Vagina (tissue), 2 donors: ENCODE data around the gene ZNF107. TPM values are rescaled to one million over a fixed set of nuclear protein-coding genes. Genes with fewer than 3 reads are reported as not detected.

ENCODE experiments used
- DNase-seq, 2 donors: peaks; one replicate each; pipeline ENCODE4 v3.0.0-alpha.2; 2017; ENCODE audit errors: extremely low spot score in 2 of 2
- H3K27ac ChIP-seq: fragments of 200-600 bp; sonication (generic); one replicate; pipeline ENCODE4 v1.5.1; 2019
- H3K27me3 ChIP-seq: fragments of 200-600 bp; sonication (generic); one replicate; pipeline ENCODE4 v1.5.1; 2019
- H3K36me3 ChIP-seq, 2 donors: fragments of 200-600 bp; sonication (generic); one replicate each; pipeline ENCODE4 v1.5.1; 2017 to 2019
- H3K4me1 ChIP-seq: fragments of 200-600 bp; sonication (generic); one replicate; pipeline ENCODE4 v1.5.1; 2019
- H3K4me3 ChIP-seq, 2 donors: fragments of 200-600 bp; sonication (generic); 1 replicate in 1 of 2; 2 replicates in 1 of 2; pipeline ENCODE4 v1.5.1; 2016 to 2019
- H3K9me3 ChIP-seq: fragments of 200-600 bp; sonication (generic); one replicate; pipeline ENCODE4 v1.5.1; 2019
- CTCF ChIP-seq, 3 experiments: fragments of 450-650 bp in 2 of 3; fragments of 200-600 bp in 1 of 3; sonication (generic) in 1 of 3; IDR thresholded peaks; one replicate each; pipeline ENCODE4 v1.5.1; 2017 to 2019; ENCODE audit warnings: antibody characterized with exemption in 3 of 3, mild to moderate bottlenecking in 2 of 3, moderate library complexity in 2 of 3
- POLR2A ChIP-seq, 2 donors: fragments of 450-650 bp; IDR thresholded peaks; one replicate each; pipeline ENCODE4 v1.6.1; 2017; ENCODE audit warnings: antibody characterized with exemption in 2 of 2, mild to moderate bottlenecking in 2 of 2, moderate library complexity in 2 of 2
- POLR2AphosphoS5 ChIP-seq, 2 donors: sonication (generic); formaldehyde crosslinking; IDR thresholded peaks; one replicate each; pipeline ENCODE4 v1.9.0; 2017; ENCODE audit warnings: antibody characterized with exemption in 2 of 2, mild to moderate bottlenecking in 2 of 2, low read depth in 1 of 2; ENCODE audit not compliant: insufficient read depth in 1 of 2
- intact Hi-C: fragments of 100-400 bp; cut with DNase I; formaldehyde crosslinking; loops from one replicate; pipeline ENCODE4 v1.15.1; 2023
- microRNA-seq: library from miRNA; unstranded; fragments of <30 nt; microRNA quantifications from one replicate; pipeline ENCODE4, GENCODE V29; 2017; ENCODE audit warnings: borderline number of aligned reads, borderline replicate concordance
- small RNA-seq: library from RNA; depleted of rRNA; stranded (forward); fragments of <200 nt; gene quantifications from one replicate; pipeline ENCODE3, GENCODE V24; 2016
- total RNA-seq: library from RNA; depleted of rRNA; stranded (reverse); fragments of >200 nt; gene quantifications from one replicate; pipeline ENCODE4 v1.2.3, GENCODE V29; 2016

The ZNF107 gene
- total RNA-seq, 1 donor from 2014 or later: 9.3 TPM

- H3K9me3 ChIP-seq: no peaks in the 10 kb centered on the region
- no peak for TF ChIP-seq POLR2A (IDR thresholded peaks at IDR 0.05)
- TF ChIP-seq CTCF (IDR thresholded peaks at IDR 0.05): no peak
- no peak for TF ChIP-seq POLR2AphosphoS5 (IDR thresholded peaks at IDR 0.05; ENCODE audit: insufficient read depth in 1 of 2, low read depth in 1 of 2)
- no peak overlapping the region for H3K27ac ChIP-seq
- no peak overlapping the region for H3K4me3 ChIP-seq
- H3K4me1 ChIP-seq: no peaks in the 10 kb centered on the region
- H3K27me3 ChIP-seq: no peaks in the 10 kb centered on the region
- H3K36me3 ChIP-seq: no peaks in the 10 kb centered on the region
- intact Hi-C loops: no loop called here
- no peak for DNase-seq
These were observed 87.1 kb downstream of the ZNF107 start for GRCh38 chr7:64753032-64753431.

- DNase-seq: no peak
- H3K9me3 ChIP-seq: no peaks in the 10 kb centered on the region
- no peaks in the 10 kb centered on the region for H3K4me1 ChIP-seq
- H3K27ac ChIP-seq: no peak overlapping the region
- H3K27me3 ChIP-seq: no peaks in the 10 kb centered on the region
- TF ChIP-seq CTCF (IDR thresholded peaks at IDR 0.05) (no peak), POLR2A (IDR thresholded peaks at IDR 0.05) (no peak), POLR2AphosphoS5 (IDR thresholded peaks at IDR 0.05; ENCODE audit: insufficient read depth in 1 of 2, low read depth in 1 of 2) (no peak)
- intact Hi-C loops: no loop called here
- H3K4me3 ChIP-seq: no peak overlapping the region
- no peaks in the 10 kb centered on the region for H3K36me3 ChIP-seq
These were observed 89.9 kb downstream of the ZNF107 start for GRCh38 chr7:64755865-64756264.

- H3K27me3 ChIP-seq: no peaks in the 10 kb centered on the region
- DNase-seq: no peak
- TF ChIP-seq CTCF (IDR thresholded peaks at IDR 0.05) (no peak), POLR2AphosphoS5 (IDR thresholded peaks at IDR 0.05; ENCODE audit: insufficient read depth in 1 of 2, low read depth in 1 of 2) (no peak)
- no peak overlapping the region for H3K27ac ChIP-seq
- H3K4me1 ChIP-seq: no peaks in the 10 kb centered on the region
- H3K36me3 ChIP-seq: no peaks in the 10 kb centered on the region
- H3K4me3 ChIP-seq: no peak overlapping the region
- no peaks in the 10 kb centered on the region for H3K9me3 ChIP-seq
- intact Hi-C loops: no loop called here
These were observed 92.2 kb downstream of the ZNF107 start for GRCh38 chr7:64758151-64758550.

Small RNA genes within 50 kb of the gene (microRNA-seq; reads per million reads assigned to microRNA genes)
- not detected for gene MIR6839

Small RNA genes within 50 kb of the gene (small RNA-seq; reads per million reads assigned to genes)
- gene MIR6839: not detected

Other genes starting within 250 kb of the ZNF107 start
- gene ZNF680, start 103.1 kb upstream of the ZNF107 start, total RNA-seq: 22.1 TPM
- gene ZNF138, start 128.3 kb downstream of the ZNF107 start, total RNA-seq: 26.5 TPM
- 47.4 TPM for gene ZNF273, start 237.1 kb downstream of the ZNF107 start, total RNA-seq